CD1c-positive myeloid dendritic cell (primary cell): ENCODE results near the gene TAF11L14.
"Not testable (repeated sequence)": the region's sequence is repeated elsewhere in the genome, so short reads cannot be mapped to it uniquely, and the experiment has no call there.

Source experiments
- DNase-seq: peaks from one replicate; pipeline ENCODE4 v3.0.0-alpha.2; 2016; ENCODE audit errors: extremely low spot score

Gene TAF11L14

GRCh38 chr5:17634160-17634559 lies at the start of gene TAF11L14:
TAF11L14 (plus strand) TSS chr5:17634460.
- DNase-seq: no peak

GRCh38 chr5:17585658-17586057 lies 48.6 kb upstream of the TAF11L14 start, which contains the start of gene TAF11L7:
TAF11L7 (minus strand) TSS chr5:17585758.
- not testable (repeated sequence) for DNase-seq

- not testable (repeated sequence) for DNase-seq
Observed at GRCh38 chr5:17590860-17591259, 43.4 kb upstream of the TAF11L14 start, which contains the start of gene TAF11L8. TAF11L8 (minus strand) TSS chr5:17590960.

- not testable (repeated sequence) for DNase-seq
Observed at GRCh38 chr5:17594255-17594654, 40.0 kb upstream of the TAF11L14 start, which contains the start of gene TAF11L9. TAF11L9 (minus strand) TSS chr5:17594394.

- DNase-seq: not testable (repeated sequence)
Observed at GRCh38 chr5:17597728-17598127, 36.5 kb upstream of the TAF11L14 start, which contains the start of gene TAF11L10. TAF11L10 (minus strand) TSS chr5:17597828.

- DNase-seq: not testable (repeated sequence)
Observed at GRCh38 chr5:17603880-17604279, 30.4 kb upstream of the TAF11L14 start, which contains the start of gene TAF11L11. TAF11L11 (plus strand) TSS chr5:17604183.

GRCh38 chr5:17604951-17605350 lies 29.3 kb upstream of the TAF11L14 start:
- no peak for DNase-seq

- not testable (repeated sequence) for DNase-seq
Observed at GRCh38 chr5:17607461-17607860, 26.8 kb upstream of the TAF11L14 start.

GRCh38 chr5:17610092-17610491 lies 24.2 kb upstream of the TAF11L14 start, which contains the start of gene TAF11L12:
TAF11L12 (plus strand) TSS chr5:17610392.
- DNase-seq: not testable (repeated sequence)

- no peak for DNase-seq
Observed at GRCh38 chr5:17614872-17615605, 19.2 kb upstream of the TAF11L14 start.

- no peak for DNase-seq
Observed at GRCh38 chr5:17619354-17619753, 14.9 kb upstream of the TAF11L14 start.

GRCh38 chr5:17620627-17621026 lies 13.6 kb upstream of the TAF11L14 start:
- DNase-seq: no peak

- no peak for DNase-seq
Observed at GRCh38 chr5:17625686-17626085, 8.6 kb upstream of the TAF11L14 start.

GRCh38 chr5:17631788-17632187 lies 2.5 kb upstream of the TAF11L14 start, which contains the start of gene TAF11L13:
TAF11L13 (plus strand) TSS chr5:17632088.
- not testable (repeated sequence) for DNase-seq

GRCh38 chr5:17649232-17649631 lies 15.0 kb downstream of the TAF11L14 start:
- DNase-seq: not testable (repeated sequence)

- DNase-seq: not testable (repeated sequence)
Observed at GRCh38 chr5:17655201-17655759, 21.0 kb downstream of the TAF11L14 start.

GRCh38 chr5:17655921-17656320 lies 21.7 kb downstream of the TAF11L14 start:
- no peak for DNase-seq

GRCh38 chr5:17663182-17663581 lies 28.9 kb downstream of the TAF11L14 start:
- no peak for DNase-seq

GRCh38 chr5:17665836-17666235 lies 31.6 kb downstream of the TAF11L14 start:
- DNase-seq: no peak

- DNase-seq: no peak
Observed at GRCh38 chr5:17666726-17667235, 32.5 kb downstream of the TAF11L14 start.

GRCh38 chr5:17670353-17670752 lies 36.1 kb downstream of the TAF11L14 start:
- no peak for DNase-seq

- DNase-seq: no peak
Observed at GRCh38 chr5:17678751-17679324, 44.6 kb downstream of the TAF11L14 start.
